SJSA1 (cell line): ENCODE results near the gene NRAP. TPM values are rescaled to one million over a fixed set of nuclear protein-coding genes. Genes with fewer than 3 reads are reported as not detected.
A peak's percentile ranks its signal among the peaks of the same experiment; 100 is the strongest.

Experiments used
- DNase-seq, 2 experiments: peaks; one replicate each; pipeline ENCODE4 v3.0.0-alpha.2; 2015 to 2020; ENCODE audit warnings: low spot score in 2 of 2, low read depth in 1 of 2
- H3K27ac ChIP-seq: fragments of 250-450 bp; sonication (Bioruptor Pico); 2 replicates; pipeline ENCODE4 v1.5.1; 2020; ENCODE audit warnings: mild to moderate bottlenecking, moderate library complexity
- H3K27me3 ChIP-seq: fragments of 250-450 bp; sonication (Bioruptor Pico); replicated peaks from 2 replicates; pipeline ENCODE4 v1.5.1; 2020; ENCODE audit warnings: mild to moderate bottlenecking, moderate library complexity
- H3K36me3 ChIP-seq: fragments of 250-450 bp; sonication (Bioruptor Pico); 2 replicates; pipeline ENCODE4 v1.5.1; 2020; ENCODE audit warnings: mild to moderate bottlenecking
- H3K4me1 ChIP-seq: fragments of 250-450 bp; sonication (Bioruptor Pico); replicated peaks from 2 replicates; pipeline ENCODE4 v1.6.1; 2021; ENCODE audit warnings: mild to moderate bottlenecking
- H3K4me3 ChIP-seq: fragments of 250-450 bp; sonication (Bioruptor Pico); 2 replicates; pipeline ENCODE4 v1.5.1; 2020; ENCODE audit warnings: mild to moderate bottlenecking
- H3K9me3 ChIP-seq: fragments of 250-450 bp; sonication (Bioruptor Pico); replicated peaks from 2 replicates; pipeline ENCODE4 v1.5.1; 2020; ENCODE audit warnings: mild to moderate bottlenecking
- total RNA-seq: library from RNA; depleted of rRNA; stranded (reverse); fragments of >200 nt; shearing (Covaris generic); gene quantifications from 2 replicates; pipeline ENCODE4 v1.2.3, GENCODE V29; 2014; rRNA removed

NRAP gene, protein sequence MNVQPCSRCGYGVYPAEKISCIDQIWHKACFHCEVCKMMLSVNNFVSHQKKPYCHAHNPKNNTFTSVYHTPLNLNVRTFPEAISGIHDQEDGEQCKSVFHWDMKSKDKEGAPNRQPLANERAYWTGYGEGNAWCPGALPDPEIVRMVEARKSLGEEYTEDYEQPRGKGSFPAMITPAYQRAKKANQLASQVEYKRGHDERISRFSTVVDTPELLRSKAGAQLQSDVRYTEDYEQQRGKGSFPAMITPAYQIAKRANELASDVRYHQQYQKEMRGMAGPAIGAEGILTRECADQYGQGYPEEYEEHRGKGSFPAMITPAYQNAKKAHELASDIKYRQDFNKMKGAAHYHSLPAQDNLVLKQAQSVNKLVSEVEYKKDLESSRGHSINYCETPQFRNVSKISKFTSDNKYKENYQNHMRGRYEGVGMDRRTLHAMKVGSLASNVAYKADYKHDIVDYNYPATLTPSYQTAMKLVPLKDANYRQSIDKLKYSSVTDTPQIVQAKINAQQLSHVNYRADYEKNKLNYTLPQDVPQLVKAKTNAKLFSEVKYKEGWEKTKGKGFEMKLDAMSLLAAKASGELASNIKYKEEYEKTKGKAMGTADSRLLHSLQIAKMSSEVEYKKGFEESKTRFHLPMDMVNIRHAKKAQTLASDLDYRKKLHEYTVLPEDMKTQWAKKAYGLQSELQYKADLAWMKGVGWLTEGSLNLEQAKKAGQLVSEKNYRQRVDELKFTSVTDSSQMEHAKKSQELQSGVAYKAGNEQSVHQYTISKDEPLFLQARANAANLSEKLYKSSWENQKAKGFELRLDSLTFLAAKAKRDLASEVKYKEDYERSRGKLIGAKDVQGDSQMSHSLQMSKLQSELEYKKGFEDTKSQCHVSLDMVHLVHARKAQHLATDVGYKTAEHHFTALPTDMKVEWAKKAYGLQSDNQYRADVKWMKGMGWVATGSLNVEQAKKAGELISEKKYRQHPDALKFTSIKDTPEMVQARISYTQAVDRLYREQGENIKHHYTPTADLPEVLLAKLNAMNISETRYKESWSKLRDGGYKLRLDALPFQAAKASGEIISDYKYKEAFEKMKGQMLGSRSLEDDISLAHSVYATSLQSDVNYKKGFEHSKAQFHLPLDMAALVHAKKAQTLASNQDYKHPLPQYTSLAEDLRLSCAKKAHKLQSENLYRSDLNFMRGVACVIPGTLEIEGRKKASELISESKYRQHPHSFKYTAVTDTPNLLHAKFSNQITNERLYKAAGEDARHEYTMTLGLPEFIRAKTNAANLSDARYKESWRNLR (N-terminal part only)
- total RNA-seq, result not detected in 2 replicates

DNA sequence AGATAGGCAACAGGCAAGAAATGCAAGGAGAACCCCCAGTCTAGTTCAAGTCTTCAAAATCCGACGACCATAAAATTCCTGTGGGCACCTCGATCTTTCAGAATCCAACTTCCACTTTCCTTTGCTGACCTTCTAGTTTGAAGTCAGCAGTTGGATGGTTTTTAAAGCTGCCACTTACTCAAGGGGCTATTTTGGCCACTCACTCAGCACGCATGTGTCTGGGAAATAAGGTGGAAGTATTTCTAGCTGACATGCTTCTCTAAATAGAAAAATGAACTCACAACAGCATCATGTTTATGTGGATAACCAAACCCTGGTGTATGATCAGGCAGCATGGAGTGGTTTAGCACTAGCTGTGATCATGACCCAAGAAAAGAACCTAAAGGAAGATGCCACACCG is at the start of gene NRAP:
NRAP (minus strand) TSS at position 134 of the 400 bp plus-strand sequence. CDS start 159 bp downstream, outside the sequence.
- Histone ChIP-seq H3K27me3 (no peaks in the 10 kb centered on the region), H3K4me1 (peaks cover 15% of the 10 kb centered on the region), H3K4me3 (no peak within 1 kb of the TSS), H3K9me3 (no peaks in the 10 kb centered on the region), H3K36me3 (no peaks in the 10 kb centered on the region), H3K27ac (no peak within 1 kb of the TSS)
- no peak for DNase-seq

DNA sequence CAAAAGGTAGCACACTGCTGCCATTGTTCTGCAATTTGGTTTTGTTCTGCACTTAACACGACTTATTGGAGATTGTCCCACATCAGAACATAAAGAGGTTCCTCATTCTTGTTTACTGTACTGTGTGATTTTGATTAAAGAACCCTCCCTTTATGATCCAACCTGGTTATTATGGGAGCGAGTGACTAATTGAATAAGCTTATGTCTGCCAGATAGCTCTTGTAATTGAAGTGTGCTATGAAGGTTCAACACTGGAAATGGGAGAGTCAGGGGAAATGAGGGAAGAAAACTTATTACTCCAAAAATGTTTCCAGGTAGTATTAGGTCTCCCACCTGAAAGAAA is 49.8 kb upstream of the NRAP start:
- Histone ChIP-seq H3K4me3 (no peak overlapping the region), H3K27ac (no peak overlapping the region)
- no peak for DNase-seq

DNA sequence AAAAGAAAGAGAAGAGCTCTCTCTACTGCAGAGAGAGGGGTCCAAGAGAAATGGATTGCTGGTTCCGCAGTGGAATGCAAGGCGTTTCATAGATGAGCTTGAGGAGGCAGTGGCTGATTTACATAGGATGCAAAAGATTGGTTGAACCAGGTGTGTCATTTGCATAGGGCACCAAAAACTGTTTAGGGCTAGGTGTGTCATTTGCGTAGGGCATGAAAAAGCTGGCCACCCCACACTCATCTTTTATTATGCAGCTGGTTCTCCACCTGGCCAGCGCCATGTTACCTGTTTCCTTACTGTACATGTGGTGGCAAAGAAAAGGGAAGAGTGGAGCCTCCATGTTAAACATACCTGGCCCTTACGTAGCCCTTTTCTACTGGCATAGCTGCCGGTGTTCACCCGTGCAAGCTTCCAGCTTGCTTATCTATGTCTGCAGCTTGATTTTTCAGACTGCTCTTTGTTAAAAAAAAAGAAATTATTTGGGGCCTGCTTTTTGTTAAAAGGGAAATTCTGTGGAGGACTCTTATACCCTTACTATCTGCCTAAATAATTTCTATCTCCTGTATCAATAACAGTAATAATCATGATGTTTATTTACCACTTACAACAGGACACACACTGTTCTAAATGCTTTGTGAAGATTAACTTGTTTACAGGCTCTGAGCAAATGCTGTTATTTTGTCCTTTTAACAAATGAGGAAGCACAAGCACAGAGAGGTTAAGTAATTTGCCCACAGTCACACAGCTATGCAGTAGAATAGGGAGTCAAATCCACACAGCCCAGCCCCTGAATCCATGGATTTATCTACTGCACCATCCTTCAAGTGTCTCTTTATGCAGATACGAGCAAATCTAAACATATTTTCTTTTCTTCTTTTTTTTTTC is 49.2 kb upstream of the NRAP start:
- Histone ChIP-seq H3K4me3 (no peak overlapping the region), H3K4me1 (peaks cover 20% of the 10 kb centered on the region)
- no peak for DNase-seq

More for the DNA sequence above, 49.8 kb upstream of the NRAP start:
- Histone ChIP-seq H3K4me1 (peaks cover 17% of the 10 kb centered on the region), H3K36me3 (peaks cover 23% of the 10 kb centered on the region), H3K9me3 (no peaks in the 10 kb centered on the region), H3K27me3 (no peaks in the 10 kb centered on the region)

DNA sequence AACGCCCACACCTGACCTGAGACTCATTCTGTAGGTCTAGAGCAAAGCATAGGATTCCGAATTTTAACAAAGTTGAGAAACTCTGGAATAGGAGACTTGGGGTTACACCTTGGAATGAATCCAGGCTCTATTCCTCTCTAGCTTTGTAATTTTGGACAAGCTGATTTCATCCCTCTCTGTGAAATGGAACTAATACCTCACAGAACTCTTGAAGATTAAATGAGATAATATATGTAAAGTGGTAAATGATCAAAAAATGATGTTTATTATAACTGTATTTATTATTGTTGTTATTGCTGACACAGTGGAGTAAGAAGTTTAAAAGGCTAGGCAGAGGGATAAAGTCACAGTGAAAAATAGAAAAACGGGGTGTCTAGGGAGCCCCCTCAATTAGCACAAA is 48.2 kb upstream of the NRAP start:
- no peak overlapping the region for H3K27ac ChIP-seq
- H3K36me3 ChIP-seq, result peaks cover 24% of the 10 kb centered on the region
- no peaks in the 10 kb centered on the region for H3K27me3 ChIP-seq
- peaks cover 20% of the 10 kb centered on the region for H3K4me1 ChIP-seq
- H3K9me3 ChIP-seq, result no peaks in the 10 kb centered on the region
- no peak for DNase-seq
- H3K4me3 ChIP-seq, result no peak overlapping the region

More for the DNA sequence above, 49.2 kb upstream of the NRAP start:
- H3K9me3 ChIP-seq, result no peaks in the 10 kb centered on the region
- H3K27me3 ChIP-seq, result no peaks in the 10 kb centered on the region
- no peak overlapping the region for H3K27ac ChIP-seq
- H3K36me3 ChIP-seq, result peaks cover 26% of the 10 kb centered on the region

DNA sequence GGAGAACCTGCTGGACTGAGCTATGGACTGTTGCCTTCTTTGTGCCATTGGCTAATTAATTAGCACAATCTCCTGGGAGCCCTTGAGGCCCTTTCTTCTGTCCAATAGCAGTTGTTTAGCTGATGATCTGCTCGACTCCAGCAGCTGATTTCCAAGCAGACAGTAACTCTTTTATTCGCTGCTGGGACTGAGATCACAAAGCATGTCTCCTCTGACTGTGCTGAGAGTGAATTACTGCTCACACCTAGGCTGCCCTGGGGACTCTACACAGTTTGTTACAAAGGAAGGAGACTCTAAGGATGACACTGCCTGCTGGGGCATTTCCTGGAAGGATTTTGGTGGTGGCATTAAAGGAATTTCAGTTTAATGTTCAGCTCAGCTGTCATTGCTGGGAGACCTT is 47.3 kb upstream of the NRAP start:
- Histone ChIP-seq H3K4me1 (peaks cover 20% of the 10 kb centered on the region), H3K27ac (no peak overlapping the region), H3K27me3 (no peaks in the 10 kb centered on the region), H3K36me3 (peaks cover 21% of the 10 kb centered on the region), H3K9me3 (no peaks in the 10 kb centered on the region), H3K4me3 (no peak overlapping the region)
- DNase-seq, result no peak

DNA sequence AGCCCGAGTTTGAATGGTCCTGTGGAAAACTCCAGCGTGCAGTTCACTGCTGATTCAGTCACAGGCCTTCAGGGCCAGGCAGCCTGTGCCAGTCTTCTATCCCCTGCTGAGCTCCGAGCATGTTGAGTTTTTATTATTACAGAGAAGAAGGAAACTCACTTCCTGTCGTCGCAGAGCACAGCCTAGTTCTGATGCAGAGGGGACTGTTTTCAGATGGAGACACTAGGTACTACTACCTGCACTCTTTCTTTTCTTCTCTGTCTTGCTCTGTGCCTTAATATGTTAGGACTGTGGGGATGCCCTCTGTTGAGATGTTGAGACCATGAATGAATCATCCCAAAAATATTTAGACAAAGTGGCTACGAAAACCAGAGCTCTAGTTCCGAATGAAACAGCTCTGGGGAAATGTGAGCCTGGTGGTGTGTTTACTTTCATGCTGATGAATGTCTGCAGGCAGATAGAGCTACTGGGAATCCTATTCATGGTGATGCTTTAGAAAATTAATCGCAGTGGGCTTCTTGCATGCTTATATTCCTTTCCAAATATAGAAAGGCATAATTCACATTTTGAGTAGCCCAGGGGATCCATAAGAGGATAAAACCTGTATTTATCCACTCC is 45.5 kb upstream of the NRAP start:
- DNase-seq, result peak; percentile 56 to 76

DNA sequence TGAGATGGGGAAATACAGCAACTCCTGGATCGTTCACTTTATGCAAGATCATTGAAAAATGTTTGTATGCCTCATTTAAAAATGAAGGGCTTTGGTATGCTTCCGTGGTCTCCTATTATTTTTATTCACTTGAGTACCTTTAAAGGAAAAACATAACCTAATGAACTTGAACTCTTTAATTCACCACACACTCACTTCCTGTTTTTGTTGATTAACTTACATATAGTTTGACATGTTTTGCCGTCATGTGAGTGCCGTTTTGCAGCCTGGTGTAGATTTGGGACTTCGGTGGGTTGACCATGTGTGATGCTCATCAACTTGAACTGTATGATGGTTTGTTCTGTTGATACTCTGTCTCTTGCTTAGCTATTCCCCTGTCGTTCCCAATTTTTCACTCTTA is 44.8 kb upstream of the NRAP start:
- Histone ChIP-seq H3K9me3 (no peaks in the 10 kb centered on the region), H3K27ac (no peak overlapping the region), H3K4me1 (peaks cover 20% of the 10 kb centered on the region), H3K27me3 (no peaks in the 10 kb centered on the region), H3K36me3 (peaks cover 27% of the 10 kb centered on the region), H3K4me3 (no peak overlapping the region)
- DNase-seq, result no peak

More for the DNA sequence above, 45.5 kb upstream of the NRAP start:
- no peaks in the 10 kb centered on the region for H3K27me3 ChIP-seq
- peaks cover 23% of the 10 kb centered on the region for H3K36me3 ChIP-seq
- no peak overlapping the region for H3K4me3 ChIP-seq
- peaks cover 20% of the 10 kb centered on the region for H3K4me1 ChIP-seq
- H3K27ac ChIP-seq, result peak overlapping the region; percentile 23; the same call in 1 of the 2 replicates
- H3K9me3 ChIP-seq, result no peaks in the 10 kb centered on the region

DNA sequence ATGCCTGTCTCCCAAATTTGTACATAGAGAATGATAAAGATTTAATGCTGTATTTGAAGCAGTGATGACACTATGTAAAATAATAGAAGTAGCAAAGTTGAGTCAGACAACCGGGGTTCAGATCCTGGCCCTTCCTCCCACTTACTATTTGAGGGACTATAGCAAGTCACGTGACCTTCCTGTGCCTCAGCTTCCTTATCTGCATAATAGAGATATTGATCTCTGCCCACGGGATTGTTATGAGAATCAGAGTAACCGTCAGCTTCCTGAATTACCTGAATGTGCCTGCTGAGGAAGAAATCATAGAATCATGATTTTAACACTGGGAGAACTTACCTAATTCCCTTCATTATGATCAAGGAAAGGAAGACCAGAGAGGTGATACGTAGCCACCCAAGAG is 42.8 kb upstream of the NRAP start:
- Histone ChIP-seq H3K27ac (no peak overlapping the region), H3K36me3 (peaks cover 34% of the 10 kb centered on the region), H3K4me3 (no peak overlapping the region), H3K4me1 (peaks cover 20% of the 10 kb centered on the region), H3K27me3 (no peaks in the 10 kb centered on the region), H3K9me3 (no peaks in the 10 kb centered on the region)
- DNase-seq, result no peak

DNA sequence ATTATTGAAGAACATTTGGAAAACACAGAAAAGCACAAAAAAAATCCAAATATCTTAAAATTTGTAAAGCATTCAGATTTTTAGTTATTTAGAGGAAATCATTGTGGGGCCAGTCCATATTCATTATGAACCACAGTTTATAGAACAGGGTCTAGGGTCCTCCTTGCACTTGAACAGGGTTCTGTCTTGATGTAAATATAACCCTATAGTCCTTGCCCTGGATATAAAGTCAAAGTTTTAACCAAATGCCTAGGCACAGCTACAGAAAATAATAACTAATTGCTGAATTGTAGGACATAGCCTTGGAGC is 41.5 kb upstream of the NRAP start:
- Histone ChIP-seq H3K27me3 (no peaks in the 10 kb centered on the region), H3K36me3 (peaks cover 38% of the 10 kb centered on the region), H3K9me3 (no peaks in the 10 kb centered on the region), H3K27ac (no peak overlapping the region), H3K4me1 (peaks cover 20% of the 10 kb centered on the region), H3K4me3 (no peak overlapping the region)
- no peak for DNase-seq

DNA sequence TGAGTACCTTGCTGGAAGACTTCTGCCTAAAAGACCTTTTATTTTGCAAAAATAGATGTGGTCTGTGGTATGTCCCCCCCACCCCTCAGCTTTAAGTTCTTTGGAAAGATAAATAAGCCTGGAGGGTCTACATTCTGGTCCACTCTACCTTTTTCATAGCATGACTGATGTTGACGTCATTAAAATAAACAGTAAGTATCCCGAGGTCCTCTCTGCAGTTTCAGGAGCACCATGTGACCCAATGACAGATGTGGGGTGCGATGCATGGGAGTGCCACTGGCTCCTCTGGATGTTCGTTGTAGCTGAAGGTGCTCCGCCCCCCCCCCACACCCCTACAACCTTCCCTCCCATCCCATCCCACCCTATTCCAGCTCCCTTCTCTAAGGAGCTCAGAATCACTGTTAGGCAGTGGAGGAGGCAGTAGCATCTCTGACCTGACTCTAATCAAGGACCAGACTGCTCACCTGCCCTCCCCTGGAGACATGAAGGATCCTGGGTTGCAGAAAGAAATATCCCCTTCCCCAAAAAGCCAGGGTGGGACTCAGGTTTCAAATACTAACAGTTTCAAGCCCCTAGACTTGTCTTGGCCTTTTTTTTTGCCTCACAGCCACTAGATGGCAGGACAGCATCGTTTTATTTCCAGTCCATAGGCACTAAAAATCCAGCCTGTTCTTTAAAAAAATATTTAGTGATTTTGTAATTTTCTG is 40.9 kb upstream of the NRAP start:
- Histone ChIP-seq H3K27me3 (no peaks in the 10 kb centered on the region), H3K4me3 (no peak overlapping the region), H3K4me1 (peaks cover 15% of the 10 kb centered on the region), H3K36me3 (peaks cover 38% of the 10 kb centered on the region), H3K9me3 (no peaks in the 10 kb centered on the region), H3K27ac (no peak overlapping the region)
- DNase-seq, result peak in 1 of 2 experiments; percentile 32

DNA sequence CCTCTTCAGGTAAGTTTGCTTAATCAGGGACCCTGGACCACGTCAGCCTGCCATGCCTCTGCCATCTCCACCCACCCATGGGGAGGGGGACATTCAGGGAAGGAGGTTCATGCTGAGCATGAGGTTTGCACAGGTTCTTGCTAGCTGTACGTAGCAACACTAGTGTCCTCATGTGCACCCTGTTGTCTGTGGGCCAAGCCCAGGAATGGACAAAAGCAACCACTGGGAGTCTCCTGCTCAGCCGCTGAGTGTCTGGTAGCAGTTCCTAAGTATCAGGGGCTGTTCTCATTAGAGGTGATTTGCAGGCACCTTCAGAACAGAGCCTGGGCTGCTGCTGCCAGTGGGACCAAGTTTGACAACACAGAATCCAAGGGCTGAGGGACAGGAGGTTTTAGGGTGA is 33.8 kb upstream of the NRAP start:
- Histone ChIP-seq H3K4me1 (no peaks in the 10 kb centered on the region), H3K9me3 (no peaks in the 10 kb centered on the region), H3K4me3 (no peak overlapping the region), H3K36me3 (peaks cover 60% of the 10 kb centered on the region), H3K27me3 (no peaks in the 10 kb centered on the region), H3K27ac (no peak overlapping the region)
- DNase-seq, result no peak

DNA sequence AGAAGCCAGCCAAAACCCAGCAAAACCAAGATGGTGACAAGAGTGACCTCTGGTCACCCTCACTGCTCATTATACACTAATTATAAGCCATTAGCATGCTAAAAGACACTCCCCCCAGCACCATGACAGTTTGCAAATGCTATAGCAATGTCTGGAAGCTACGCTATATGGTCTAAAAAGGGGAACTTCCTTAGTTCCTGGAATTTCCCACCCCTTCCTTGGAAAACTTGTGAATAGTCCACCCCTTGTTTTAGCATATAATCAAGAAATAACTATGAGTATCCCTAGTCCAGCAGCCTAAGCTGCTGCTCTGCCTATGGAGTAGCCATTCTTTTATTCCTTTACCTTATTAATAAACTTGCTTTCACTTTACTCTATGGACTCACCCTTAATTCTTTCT is 31.9 kb upstream of the NRAP start:
- no peaks in the 10 kb centered on the region for H3K27me3 ChIP-seq
- H3K9me3 ChIP-seq, result no peaks in the 10 kb centered on the region; the same call in 1 of the 2 replicates
- peaks cover 56% of the 10 kb centered on the region for H3K36me3 ChIP-seq
- no peaks in the 10 kb centered on the region for H3K4me1 ChIP-seq
- H3K27ac ChIP-seq, result no peak overlapping the region
- DNase-seq, result no peak
- H3K4me3 ChIP-seq, result no peak overlapping the region
